Stimulated activated CD4-positive, alpha-beta T cell treated with anti-CD3 and anti-CD28 coated beads, Interleukin-1b, Interleukin-23, amount 100 ng/mL, for 1 hour (primary cell): ENCODE results near the gene LCOR.
"Not testable (repeated sequence)": the region's sequence is repeated elsewhere in the genome, so short reads cannot be mapped to it uniquely, and the experiment has no call there.

Experiments used
- DNase-seq, 2 donors: peaks; one replicate each; pipeline ENCODE4 v3.0.0-alpha.2; 2020; ENCODE audit warnings: low read depth in 2 of 2

The LCOR gene

DNA sequence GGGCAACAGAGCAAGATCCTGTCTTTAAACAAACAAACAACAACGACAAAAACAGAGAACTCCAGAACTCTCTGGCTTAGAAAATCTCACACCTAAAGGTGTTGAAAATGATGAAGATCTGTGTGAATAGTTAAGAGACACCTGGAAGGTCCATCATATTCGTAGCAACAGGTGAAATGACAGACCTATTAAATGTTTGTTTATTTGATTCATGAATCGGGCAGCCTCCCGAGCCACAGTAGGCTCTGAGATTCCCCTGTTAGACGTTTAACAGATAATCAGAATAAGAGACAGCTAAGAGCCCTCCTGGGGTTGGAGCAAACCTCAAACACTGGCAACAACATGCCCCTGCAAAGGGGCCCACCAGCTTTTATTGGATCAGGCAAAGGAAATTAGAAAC, 103.7 kb downstream of the LCOR start:
- DNase-seq = no peak

DNA sequence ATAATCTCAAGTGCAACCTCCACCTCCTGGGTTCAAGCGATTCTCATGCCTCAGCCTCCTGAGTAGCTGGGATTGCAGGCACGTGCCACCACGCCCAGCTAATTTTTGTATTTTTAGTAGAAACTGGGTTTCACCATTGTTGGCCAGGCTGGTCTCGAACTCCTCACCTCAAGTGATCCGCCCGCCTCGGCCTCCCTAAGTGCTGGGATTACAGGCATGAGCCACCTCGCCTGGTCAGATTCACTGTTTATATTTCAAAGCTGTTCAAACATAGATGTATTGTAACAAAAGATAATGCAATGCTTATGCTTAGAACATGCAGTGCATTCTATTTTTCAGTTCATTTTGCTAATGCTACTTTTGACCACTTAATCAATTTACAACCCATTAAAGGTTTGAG, 111.1 kb downstream of the LCOR start:
- DNase-seq = not testable (repeated sequence)

DNA sequence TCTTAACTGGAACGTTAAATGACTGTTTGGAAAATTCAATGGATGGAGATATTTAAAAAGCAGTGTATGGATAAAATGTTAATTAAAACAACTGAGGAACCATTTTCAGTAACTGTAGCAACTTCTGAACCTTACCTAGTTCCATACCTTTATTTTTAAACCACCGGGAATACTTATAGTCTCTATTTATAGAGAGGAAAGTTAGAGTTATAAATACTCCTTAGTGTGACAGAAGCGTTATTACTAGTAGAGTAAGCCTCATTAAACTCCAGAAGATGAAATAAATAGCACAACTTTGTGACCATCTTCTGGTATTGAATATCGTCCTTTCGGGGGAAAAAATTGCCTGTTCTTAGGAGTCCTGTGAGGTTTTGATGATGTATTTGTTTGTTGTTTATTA, 114.9 kb downstream of the LCOR start:
- no peak for DNase-seq

DNA sequence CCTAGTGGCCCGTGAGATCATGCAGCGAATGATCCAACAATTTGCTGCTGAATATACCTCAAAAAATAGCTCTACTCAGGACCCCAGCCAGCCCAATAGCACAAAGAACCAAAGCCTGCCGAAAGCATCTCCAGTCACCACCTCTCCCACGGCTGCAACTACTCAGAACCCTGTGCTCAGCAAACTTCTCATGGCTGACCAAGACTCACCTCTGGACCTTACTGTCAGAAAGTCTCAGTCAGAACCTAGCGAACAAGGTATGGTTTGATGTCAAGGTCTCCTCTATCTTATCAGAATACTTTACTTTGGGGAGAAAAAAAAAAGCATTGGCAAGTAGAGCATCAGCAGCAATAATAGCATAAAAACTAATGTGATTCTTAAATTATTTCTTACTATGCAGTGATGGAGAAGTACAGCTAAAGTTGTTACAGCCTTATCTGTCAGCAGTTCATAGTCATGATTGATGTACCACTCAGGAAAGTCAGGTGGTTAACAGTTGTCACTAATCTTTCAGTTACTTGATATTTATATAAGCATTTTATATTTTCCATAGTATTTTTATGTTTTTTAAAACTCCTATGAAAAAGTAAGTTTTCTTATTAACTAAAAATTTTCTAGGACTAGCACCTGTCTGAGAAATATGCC, 117.1 kb downstream of the LCOR start:
- no peak for DNase-seq

DNA sequence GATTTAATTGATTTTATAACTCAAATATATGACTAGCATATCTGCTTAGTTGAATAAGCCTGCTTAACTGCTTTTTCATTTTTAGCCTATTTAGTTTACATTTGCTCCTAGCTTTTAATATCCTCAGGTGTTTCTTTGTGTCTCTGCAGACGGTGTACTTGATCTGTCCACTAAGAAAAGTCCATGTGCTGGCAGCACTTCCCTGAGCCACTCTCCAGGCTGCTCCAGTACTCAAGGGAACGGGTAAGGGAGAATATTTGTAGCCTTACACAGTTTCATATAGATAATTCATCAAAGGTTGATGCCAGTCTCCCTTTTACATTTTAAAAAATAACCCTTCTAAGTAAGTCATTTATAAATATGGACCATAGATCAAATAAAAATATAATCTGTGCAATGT, 119.9 kb downstream of the LCOR start:
- DNase-seq = no peak

DNA sequence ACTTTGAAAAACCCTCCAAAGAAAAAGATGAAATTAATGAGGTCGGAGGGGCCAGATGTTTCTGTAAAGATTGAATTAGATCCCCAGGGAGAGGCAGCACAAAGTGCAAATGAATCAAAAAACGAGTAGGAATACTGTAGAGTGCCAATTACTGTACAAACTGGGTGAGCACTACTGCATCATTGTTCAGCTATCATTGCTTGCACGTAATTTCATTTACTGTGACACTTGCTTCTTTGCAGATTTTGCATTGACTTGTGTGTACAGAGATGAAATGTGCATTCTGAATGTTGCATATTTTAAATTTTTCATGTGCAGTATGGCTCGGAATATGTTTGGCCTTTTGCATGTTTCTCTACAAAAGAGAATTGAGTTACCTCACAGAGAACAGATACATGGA, 123.7 kb downstream of the LCOR start:
- no peak for DNase-seq

DNA sequence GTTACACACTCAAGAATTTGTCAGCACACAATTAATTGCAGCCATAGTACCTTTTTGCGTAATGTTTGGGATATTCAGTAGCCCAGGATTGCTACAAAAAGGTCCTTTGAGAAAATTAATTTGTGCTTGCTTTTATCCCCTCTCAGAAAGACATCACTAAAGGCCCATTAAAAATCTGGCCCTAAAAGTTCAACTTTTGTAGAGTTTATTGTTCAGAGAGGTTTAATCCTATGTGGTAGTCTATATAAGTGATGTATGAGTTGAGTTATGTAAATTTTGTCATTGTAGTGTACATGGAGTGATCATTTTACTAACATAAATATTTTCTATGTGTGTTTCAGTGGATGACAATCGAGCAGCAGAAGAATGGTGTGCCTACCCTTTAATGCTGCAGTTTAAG, 126.0 kb downstream of the LCOR start:
- DNase-seq = no peak

DNA sequence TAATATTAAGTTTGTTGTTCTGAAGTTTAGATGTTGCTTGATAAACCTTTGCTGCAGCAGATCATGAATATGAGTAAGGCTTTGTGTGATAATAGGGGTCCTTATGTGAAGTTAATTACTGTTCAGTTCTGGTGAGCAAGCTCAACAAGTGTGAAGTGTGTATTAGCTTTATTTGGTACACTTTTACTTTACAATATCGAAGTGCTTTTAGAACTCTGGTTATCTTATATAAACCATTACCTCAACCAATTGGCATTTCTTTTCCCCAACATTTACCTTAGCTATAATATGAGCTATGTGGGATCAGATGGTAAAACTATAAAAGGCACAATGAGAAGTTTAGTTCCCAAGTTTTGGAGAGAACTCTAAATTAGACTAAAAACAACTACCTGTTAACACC, 127.6 kb downstream of the LCOR start:
- no peak for DNase-seq

DNA sequence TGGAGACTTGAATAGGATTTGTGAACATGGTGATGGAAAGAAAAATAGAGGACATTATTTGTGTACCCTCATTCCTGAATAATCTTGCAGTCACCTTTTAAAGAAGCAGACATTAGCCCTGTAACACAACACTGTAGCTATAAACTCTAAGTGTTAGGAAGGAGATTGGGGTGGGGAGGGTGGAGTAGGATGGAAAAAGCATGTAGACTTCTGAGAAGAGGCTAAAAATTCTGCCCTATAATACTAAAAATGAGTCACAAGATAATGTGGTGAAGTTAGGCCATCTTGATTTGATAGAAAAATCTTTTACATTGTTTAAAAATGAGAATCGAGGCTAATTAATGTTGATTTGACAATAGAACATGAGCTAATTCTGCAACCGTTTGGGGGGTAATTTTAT, 128.8 kb downstream of the LCOR start:
- DNase-seq = no peak

DNA sequence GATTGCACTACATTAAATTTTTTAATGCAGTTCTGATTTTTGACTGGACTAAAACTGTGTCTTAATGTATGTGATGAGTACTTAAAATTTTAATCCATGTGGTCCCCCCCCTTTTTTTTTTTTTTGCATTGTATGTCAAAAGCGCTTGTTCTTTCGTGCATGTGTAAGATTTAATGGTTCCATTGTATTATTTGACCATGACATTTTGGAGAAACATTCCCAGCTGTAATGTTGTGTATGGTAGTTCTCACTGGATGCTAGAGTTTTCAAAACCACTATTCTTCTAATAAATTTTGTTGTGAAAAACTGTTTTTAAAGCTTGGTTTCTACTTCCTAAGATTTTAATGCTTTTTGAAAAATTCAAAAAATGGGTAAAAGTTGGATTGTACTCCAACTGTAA, 132.0 kb downstream of the LCOR start:
- DNase-seq = no peak

DNA sequence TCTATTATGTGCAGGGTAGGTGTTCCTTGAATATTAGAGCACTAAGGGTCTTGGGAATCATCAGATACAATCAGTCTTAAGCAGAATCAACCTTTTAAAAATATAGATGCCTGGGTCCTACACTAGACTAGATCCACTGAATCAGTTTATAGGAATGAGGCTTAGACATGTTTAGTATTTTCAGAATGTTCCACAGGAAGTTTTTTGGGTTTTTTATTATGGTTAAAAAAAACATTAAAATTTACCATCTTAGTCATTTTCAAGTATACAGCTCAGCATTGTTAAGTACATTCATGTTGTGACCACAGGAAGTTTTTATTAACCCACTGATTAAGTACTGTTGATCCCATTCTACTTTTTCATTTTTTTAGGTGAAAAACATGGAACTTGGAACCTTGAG, 135.7 kb downstream of the LCOR start:
- no peak for DNase-seq

DNA sequence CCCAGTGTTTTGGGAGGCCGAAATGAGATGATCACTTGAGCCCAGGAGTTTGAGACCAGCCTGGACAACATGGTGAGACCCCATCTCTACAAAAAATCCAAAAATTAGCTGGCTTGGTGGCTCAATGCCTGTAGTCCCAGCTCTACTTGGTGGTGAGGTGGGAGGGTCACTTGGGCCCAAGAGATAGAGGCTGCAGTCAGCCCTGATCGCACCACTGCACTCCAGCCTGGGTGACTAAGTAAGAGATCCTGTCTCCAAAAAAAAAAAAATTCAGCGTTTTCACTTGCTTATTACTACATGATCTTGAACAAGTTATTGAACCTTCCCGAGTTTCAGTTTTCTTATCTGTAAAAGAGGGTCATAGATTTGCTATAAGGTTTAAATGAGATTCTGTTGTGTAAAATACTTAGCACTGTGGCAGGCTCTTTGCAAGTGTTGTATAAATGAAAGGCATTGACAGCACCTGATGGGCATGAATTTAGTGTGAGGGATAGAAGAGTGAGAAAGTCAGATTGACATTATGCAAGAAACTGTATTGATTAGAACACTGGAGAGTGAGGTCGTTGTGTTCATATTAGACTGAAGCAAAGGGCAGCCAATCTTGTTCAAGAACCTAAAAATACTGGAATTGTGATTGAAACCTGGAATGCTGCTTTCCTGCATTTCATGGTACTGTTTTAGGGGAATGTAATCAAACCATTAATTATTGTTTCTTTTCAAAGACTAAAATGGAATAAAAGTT, 136.8 kb downstream of the LCOR start:
- no peak for DNase-seq

DNA sequence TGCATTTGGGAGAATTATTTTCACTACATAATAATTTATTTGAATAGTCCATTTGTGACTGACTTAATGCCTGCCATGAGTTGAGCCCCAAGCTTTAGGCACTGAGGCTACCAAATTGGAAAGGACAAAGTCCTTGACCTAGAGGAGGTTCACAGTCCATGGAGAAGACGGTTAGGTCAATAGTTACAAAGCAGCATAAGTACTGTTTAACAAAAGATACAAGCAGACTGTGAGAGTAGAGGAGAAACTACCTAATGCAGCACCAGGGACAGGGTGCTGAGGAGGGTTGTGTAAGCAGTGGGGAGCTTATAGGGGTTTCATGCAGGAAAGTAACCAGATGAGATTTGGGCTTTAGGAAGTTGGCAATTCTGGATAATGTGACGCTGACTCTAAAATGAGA, 139.2 kb downstream of the LCOR start:
- DNase-seq = no peak

DNA sequence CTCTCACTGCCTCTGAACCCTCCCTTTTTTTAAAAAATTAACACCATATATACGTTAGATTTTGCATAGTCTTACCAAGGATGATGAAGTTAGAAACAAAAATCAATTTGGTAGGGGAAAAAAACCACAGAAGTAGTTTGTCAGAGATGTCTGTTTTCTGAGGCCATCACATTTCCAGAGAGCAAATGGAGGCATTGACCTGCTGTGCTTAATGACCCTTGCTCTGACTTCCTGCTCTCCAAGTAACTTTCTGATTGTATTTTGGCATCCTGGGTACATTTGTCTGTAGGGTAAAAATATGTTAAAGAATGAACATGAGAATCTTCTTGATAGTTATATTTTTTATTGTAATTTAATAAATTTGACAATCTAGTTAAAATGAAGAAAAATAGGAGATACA, 140.2 kb downstream of the LCOR start:
- DNase-seq = no peak

DNA sequence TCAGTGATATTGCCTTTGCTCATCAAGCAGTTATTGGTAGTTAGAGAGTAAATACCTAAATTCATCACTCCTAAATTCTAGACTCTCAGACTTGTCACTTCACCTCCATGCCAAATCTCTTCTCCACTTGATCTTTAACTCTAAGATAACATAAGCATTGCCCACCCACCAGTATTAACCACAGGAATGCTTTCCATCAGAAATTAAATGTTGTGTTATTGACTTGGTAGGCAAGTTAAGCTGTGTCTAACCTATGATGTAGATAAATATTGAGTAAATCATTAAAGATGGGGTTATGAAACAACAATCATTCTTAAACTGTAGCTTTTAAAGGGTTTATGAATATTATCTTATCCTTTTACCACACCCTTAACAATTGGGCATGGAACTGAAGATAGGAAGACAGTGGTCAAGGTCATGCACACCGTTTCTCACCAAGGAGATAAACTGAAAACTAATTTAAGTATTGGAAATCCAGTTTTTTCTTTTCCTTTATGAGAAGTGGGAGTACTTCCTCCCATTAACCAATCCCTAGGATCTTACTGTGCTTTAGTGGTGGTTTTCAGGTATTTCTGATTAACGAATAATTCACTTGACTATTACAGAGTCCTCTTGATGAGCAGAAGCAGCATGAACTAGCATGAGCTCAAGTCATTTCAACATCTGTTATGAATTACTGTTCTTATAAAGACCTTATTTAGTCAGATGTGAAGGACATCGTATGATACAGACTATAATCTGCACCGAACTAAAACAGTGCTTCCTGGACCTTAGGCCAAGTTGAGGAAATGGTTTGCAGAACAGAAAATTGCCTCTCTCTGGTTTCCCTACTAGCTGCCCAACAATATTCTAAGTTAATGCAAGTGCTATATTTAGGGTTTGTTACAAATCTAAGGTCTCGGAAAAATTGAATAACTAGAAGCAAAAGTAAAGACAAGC, 142.0 kb downstream of the LCOR start:
- DNase-seq = no peak

DNA sequence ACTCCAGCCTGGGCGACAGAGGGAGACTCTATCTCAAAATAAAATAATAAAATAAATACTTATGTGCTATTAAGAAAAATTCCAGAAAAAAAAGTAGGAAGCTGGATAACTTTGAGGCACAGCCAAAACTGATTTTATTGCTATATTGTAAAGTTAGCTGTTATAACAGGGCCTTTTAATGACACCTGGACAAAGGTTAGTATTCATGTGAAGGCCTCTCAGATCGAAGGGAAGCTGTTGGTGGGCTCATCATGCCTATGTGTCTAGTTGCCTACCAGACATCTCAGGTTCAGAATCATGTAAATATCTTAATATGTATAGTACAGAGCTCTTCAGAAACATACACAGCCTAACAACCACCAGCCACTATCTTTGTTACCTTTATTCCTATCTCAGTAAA, 143.0 kb downstream of the LCOR start:
- no peak for DNase-seq

DNA sequence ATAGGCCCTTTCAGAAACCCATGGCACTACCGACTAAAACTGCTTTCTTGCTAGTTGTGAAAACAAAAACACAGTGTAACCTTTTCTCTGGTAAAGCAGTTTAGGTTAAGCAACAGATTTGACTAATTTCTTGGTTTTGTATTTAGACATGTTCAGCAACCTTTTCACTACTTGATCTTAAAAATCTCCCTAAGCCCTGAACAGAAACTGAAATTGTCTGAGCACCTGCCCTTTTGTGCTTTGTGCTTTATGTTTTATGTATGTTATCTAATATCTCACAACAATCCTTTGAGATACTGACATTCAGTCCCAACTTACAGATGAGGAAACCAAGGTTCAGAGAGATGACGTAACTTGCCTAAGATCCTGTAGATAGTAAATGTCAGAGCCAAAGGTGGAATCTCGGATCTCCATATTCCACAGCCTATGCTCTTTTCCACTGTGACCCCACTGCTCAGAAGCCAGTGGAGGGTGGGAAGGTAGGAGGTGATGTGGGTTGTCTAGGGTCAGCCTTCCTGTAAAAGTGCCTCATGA, 146.6 kb downstream of the LCOR start:
- no peak for DNase-seq

DNA sequence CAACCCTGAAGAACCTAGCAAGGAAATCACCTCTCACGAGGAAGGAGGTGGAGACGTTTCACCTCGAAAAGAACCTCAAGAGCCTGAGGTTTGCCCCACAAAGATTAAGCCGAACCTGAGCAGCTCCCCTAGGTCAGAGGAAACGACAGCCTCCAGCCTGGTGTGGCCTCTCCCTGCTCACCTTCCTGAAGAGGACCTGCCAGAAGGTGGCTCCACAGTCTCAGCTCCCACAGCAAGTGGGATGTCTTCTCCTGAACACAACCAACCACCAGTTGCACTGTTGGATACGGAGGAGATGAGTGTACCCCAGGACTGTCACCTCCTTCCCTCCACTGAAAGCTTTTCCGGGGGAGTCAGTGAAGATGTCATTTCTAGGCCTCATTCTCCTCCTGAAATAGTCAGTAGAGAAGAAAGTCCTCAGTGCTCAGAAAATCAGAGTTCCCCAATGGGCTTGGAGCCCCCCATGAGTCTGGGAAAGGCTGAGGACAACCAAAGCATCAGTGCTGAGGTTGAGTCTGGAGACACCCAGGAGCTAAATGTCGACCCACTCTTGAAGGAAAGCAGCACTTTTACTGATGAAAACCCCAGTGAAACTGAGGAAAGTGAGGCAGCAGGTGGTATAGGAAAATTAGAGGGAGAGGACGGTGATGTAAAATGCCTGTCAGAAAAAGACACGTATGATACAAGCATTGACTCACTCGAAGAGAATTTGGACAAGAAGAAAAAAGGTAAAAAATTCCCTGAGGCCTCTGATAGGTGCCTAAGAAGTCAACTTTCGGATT, 150.2 kb downstream of the LCOR start:
- DNase-seq = no peak

DNA sequence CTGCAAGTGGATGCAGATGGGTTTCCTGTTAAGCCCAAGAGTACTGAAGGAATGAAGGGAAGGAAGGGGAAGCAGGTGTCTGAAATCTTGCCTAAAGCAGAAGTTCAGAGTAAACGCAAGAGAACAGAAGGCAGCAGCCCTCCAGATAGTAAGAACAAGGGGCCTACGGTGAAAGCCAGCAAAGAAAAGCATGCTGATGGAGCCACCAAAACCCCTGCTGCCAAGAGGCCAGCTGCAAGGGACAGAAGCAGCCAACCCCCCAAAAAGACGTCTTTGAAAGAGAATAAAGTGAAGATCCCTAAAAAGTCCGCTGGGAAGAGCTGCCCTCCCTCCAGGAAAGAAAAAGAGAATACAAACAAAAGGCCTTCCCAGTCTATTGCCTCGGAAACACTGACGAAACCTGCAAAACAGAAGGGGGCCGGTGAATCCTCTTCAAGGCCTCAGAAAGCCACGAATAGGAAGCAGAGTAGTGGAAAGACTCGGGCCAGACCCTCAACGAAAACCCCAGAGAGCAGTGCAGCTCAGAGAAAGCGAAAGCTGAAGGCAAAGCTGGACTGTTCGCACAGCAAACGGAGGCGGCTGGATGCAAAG, 152.5 kb downstream of the LCOR start:
- DNase-seq = no peak

DNA sequence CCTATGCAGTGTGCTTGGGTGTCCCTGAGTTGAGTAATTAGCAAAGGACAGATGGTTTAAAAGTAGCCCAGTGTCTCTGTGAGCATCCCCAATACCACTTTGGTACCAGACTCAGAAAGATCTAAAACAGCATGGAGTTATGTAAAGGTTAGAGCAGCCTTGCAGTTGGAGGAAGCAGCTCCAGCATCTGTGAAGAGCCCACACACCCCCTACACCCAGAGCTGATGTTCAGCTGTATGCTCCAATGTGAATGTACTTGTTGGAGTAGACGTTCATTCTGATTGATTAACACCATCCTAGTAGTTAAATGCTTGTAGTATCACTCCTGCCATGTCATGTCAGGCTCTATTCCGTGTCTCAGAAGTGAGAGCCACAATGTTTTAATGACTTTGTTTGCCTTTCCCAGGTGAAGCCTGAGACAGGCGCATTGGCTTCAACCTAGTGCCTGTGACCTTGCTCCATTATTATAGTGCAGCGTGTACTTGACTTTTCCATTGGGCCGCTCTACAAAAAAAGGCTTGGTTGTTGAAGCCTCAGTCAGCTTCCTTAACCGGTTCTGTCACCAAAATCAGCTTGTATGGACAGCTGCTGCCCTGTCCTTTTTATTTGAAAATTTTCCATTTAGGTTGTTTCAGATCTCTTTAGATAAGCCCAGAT, 154.2 kb downstream of the LCOR start:
- DNase-seq = no peak
